Measurements from ENCODE around the gene HMGN2.

Gene HMGN2

GRCh38 chr1:26472320-26472900, at the start of gene HMGN2:
Gene HMGN2 (plus strand): TSS chr1:26472440. CDS start chr1:26472613, 173 bp downstream.
- peak; percentile 96 for DNase-seq

- no peak for DNase-seq
Observed at GRCh38 chr1:26429721-26430120, 42.5 kb upstream of the HMGN2 start.

- peak; percentile 98 for DNase-seq
Observed at GRCh38 chr1:26431979-26432695, 40.1 kb upstream of the HMGN2 start, which contains the start of gene DHDDS. Gene DHDDS (plus strand): TSS chr1:26432321. CDS start chr1:26432946, 625 bp downstream.

- DNase-seq = no peak
Observed at GRCh38 chr1:26432793-26433192, 39.4 kb upstream of the HMGN2 start.

- DNase-seq = no peak
Observed at GRCh38 chr1:26434161-26434752, 38.0 kb upstream of the HMGN2 start.

- DNase-seq = no peak
Observed at GRCh38 chr1:26438041-26438440, 34.2 kb upstream of the HMGN2 start.

- no peak for DNase-seq
Observed at GRCh38 chr1:26440259-26440658, 32.0 kb upstream of the HMGN2 start.

- DNase-seq = no peak
Observed at GRCh38 chr1:26449868-26450267, 22.4 kb upstream of the HMGN2 start.

GRCh38 chr1:26450908-26451307, 21.3 kb upstream of the HMGN2 start:
- no peak for DNase-seq

GRCh38 chr1:26452459-26453183, 19.6 kb upstream of the HMGN2 start:
- DNase-seq = no peak

- no peak for DNase-seq
Observed at GRCh38 chr1:26459148-26459547, 13.1 kb upstream of the HMGN2 start.

- no peak for DNase-seq
Observed at GRCh38 chr1:26459573-26460031, 12.6 kb upstream of the HMGN2 start.

- no peak for DNase-seq
Observed at GRCh38 chr1:26468911-26469310, 3.3 kb upstream of the HMGN2 start.

- peak; percentile 60 for DNase-seq
Observed at GRCh38 chr1:26469558-26469957, 2.7 kb upstream of the HMGN2 start.

- DNase-seq = no peak
Observed at GRCh38 chr1:26470878-26471497, 1.3 kb upstream of the HMGN2 start.

- peak; percentile 29 for DNase-seq
Observed at GRCh38 chr1:26471498-26472319, 531 bp upstream of the HMGN2 start.

GRCh38 chr1:26472901-26473845, 933 bp downstream of the HMGN2 start:
- DNase-seq = peak; percentile 88

- DNase-seq = no peak
Observed at GRCh38 chr1:26474818-26475217, 2.6 kb downstream of the HMGN2 start.

GRCh38 chr1:26475989-26476388, 3.7 kb downstream of the HMGN2 start:
- DNase-seq = no peak

- no peak for DNase-seq
Observed at GRCh38 chr1:26476958-26477357, 4.7 kb downstream of the HMGN2 start.
